ENCODE data around the gene CFAP45.

CFAP45 gene, protein sequence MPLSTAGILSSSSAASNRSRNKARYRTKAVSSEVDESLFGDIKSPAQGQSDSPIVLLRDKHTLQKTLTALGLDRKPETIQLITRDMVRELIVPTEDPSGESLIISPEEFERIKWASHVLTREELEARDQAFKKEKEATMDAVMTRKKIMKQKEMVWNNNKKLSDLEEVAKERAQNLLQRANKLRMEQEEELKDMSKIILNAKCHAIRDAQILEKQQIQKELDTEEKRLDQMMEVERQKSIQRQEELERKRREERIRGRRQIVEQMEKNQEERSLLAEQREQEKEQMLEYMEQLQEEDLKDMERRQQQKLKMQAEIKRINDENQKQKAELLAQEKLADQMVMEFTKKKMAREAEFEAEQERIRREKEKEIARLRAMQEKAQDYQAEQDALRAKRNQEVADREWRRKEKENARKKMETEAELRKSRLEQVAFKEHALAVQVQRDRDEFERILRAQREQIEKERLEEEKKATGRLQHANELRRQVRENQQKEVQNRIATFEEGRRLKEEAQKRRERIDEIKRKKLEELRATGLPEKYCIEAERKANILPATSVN

DNA sequence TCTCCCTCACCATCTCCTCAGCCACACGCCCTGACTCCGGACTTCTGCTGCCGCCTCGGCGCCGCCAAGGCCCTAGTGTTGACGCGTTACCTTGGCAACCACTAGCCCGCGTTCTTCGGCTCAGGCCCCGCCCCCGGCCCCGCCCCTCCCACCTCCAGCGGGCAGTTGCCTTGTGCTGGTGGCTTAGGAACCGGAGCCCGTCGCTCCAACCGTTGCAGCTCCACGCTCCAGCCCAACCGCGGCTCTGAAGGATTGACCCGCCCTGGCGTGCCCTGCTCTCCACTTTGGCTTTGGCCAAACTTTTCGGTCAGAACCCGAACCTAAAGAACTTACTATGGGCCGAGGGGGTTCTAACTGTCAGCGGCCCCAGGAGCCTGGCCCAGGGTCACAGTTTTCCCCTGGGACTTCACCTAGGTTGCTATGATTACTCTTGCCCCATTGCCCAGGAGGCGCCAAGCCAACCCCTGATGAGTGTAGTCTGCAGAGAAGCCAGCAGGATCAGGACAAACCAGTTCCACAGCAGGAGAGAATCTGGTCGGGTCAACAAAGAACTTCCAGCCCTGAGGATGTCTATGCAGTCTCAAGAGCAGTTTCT is at the start of gene CFAP45:
Gene CFAP45, minus strand, starts transcription at position 80 of the 595 bp plus-strand sequence. Its CDS starts 67 bp downstream, at position 13.
- peak; percentile 51 for DNase-seq

DNA sequence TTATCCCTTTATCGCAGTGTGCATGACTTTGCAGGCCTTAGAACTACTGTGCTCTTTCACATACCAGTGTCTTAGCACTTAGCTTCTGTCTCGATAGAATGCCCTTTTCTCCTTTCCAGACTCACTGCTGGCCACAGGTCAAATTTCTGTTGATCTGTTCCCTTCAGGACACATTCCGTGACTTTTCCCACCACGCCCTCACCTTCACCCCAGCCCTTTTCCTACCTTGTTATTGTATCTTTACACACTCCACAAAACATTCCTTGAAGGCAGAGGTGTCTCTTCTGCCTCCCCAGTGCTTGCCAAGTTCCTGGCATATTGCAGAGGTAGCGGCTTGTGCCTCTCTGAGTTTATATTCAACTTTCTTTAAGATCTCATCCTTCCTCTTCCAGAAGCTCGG is 49.2 kb upstream of the CFAP45 start:
- no peak for DNase-seq

DNA sequence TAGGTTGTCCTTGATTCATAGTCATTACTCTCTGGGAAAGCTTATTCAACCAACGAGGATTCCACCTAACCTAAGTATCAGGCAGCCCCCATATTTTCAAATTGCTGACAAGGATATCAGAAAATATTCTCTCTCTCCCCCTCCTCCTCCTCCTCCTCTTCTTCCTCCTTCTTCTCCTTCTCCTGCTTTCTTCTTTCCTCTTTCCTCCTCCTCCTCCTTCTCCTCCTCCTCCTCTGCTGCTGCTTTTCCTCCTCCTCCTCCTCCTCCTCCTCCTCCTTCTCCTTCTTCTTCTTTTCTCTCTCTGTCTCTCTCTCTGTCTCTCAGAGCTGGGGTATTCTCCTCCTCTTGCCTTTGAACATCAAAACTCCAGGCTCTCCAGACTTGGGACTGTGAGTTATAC is 48.0 kb upstream of the CFAP45 start:
- DNase-seq, result no peak

DNA sequence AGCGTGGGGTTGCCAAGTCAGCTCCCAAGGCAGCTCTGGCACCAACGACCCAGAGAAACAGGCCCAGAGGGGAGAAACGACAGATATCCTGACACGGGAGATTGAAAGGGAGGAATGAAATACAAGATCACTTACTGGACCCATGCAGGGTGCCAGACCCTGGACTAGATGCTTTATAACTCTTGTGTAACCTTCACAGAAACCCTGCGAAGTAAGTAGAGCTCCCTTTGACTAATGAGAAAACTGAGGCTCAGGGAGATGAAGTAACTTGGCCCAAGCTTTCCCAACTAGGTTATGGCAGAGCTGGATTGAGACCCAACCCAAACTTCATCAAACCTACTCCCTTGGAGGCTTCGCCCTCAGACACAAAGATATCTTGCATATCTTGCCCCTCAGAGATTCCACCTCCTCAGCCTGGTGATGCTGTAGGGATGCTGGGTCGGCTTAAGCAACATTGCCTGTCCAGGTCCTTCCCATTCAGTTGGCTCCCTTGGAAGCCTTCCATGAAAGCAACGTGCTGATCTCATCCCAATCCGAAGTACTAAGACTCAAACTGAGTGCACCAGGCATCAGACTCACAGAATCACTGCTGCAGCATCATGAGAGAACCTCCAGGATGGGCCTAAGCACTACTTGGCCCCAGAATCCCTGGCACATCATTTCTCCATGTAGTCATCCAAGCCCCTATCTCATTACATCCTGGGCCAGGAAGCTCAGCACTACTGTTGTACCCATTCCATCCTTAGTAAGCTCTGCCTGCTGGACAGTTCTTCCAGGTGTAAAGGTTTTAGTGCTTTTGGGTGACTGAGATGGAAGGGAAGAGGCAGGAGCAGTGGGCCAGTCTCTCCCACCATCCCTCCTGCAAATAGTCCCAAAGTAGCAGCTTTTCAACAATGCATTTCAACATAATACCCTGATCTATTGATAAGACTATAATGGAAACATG is 46.5 kb upstream of the CFAP45 start:
- DNase-seq, result no peak

DNA sequence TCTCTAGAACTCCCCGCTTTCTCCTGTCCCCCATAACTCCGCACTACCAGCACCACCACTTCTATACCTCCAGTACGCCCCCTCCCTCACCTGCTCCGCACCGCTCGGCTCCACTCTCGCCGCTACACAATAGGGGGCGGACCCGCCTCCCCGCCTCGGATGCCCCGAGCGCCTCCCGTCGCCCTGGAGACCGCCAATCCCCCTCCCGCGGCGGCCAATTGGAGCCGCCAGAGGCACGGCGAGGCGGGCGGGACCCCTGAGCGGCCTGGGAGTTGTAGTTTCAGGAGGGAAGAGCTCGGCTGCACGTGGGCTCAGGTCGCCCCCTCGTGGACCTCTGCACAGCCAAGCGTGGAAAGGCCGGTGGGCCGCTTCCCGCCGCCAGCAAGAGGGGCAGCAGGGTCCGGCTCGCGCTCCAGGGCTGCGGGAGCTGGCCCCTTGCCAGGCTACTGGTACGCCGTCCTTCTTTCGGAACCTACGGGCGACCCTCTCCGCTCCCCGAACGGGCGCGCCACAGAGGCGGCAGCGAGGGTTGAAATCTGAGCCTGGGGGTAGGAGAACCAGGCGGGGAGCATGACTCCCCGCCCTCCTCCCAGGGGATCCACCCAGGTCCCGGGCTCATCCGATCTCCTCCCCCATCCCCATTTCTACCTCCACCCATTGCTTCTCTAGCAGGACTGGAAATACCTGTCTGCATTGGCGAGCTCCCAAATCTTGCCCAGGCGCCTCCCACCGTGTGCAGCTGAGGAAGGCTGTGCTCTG is 45.7 kb upstream of the CFAP45 start, which contains the start of gene IGSF9:
Gene IGSF9, minus strand, starts transcription at position 131 of the 759 bp plus-strand sequence. CDS start 2,159 bp downstream, outside the sequence.
- DNase-seq, result peak; percentile 80

DNA sequence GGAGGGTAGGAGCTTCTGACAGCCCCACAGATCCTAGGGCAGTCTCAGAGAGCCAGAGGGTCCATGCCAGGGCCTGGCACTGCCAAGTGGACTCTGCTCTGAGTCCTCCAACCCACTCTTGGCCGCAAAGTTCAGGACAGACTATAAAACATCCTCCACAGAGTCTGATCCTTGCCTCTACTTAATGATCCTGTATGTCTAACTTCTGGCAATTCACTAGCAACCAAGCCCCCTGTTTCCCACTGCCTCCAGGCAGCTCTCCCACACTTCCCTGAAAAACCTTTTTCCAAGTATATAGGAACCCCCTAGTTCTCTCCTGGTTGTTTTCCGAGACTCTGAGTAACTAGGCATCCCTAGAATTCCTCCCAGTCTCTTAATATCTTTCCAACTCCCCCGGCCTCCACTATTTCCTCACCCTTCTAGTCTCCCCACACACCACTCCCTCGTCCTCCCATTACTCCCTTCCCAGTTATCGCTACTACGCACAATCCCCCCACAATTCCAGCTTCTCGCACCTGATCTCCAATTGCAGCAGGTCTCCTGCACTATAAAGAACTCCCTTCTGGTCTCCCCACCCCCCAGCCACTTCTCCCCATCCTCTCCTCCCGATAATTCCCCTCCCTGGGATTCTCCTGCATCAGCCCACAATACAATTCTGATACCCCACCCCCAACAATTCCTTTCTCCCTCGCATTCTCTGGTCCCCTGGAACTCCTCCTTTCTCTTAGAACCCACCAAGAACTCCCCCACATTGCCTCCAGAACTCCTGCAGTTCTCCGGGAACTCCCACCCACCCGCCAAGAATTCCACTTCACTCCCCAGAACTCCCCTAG is 44.9 kb upstream of the CFAP45 start:
- no peak for DNase-seq

DNA sequence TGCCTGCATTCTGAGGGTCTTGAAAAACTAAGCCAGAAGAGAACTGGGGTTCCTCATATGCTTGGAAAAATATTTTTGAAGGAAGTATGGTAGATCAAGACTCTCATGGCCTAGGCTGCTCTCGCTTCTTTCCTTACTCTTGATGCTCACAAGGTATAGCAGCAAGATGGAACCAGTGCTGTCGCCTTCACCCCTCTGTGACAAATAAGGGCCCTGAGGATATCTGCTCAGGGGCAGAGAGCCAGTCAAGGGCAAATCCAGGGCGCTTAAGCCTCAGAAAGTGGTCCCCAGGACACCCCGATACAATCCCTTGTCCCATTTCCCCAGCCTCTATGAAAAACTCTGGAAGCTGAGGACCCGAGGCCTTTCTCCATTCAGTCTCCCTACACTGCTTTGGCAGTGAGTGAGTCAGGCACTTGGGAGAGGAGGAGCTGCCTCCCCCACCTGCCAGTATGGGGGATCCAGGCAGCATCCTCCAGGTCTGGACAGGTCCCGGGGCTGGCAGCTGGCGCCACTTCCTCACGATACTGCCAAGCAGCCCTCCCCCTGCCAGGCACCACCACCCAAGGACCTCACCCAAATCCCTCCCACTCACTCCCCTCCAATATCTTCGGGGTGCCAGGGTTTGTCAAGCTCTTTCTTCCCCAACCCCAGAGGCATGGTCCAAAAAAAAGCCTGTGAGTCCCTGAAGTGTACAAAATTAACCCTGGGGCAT is 44.1 kb upstream of the CFAP45 start:
- DNase-seq, result no peak

DNA sequence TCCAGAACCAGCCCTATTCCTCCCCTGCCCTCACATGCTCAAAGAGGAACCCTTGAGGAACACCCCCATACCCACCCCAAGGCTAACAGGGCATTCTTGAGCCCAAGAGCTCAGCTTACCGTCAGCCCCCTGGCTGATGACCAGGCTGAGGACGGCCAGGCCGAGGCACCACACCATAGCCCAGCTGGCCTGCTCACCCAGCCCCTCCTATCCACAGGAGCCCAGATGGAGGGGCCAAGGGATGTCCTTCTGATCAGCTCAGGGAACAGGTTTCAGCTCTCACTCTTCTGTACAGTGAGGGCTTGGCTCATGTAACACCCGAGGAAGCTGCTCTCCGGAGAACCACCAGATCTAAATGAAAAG is 43.3 kb upstream of the CFAP45 start:
- DNase-seq, result no peak

DNA sequence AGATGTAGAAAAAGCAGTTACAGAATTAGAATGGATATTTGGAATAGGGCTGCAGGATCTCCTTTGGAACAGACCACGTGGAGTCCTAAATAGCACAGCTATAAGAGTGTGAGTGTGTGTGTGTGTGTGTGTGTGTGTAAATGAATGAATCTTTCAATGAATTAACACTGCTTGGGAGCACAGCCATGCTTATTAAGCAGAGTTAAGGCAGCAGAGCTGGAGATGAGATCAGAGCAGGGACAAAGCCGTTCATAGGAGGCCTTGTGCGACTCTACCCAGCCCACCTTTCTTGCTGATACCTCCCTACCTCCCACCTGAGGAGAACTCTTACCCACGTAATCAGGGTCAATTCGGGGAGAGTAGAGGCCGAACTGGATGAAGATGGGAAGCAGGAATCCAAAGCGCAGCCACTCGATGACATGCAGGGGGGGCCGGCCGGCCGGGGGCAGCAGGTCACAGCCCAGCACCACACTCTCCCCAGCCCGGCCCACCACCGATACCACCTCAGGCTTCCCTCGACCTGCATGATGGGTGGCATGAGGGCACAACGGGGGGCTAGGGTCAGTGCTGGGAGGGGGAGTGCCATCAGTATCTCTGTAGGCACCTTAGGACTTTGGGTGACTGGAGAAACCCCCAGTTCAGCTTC is 42.8 kb upstream of the CFAP45 start:
- no peak for DNase-seq

DNA sequence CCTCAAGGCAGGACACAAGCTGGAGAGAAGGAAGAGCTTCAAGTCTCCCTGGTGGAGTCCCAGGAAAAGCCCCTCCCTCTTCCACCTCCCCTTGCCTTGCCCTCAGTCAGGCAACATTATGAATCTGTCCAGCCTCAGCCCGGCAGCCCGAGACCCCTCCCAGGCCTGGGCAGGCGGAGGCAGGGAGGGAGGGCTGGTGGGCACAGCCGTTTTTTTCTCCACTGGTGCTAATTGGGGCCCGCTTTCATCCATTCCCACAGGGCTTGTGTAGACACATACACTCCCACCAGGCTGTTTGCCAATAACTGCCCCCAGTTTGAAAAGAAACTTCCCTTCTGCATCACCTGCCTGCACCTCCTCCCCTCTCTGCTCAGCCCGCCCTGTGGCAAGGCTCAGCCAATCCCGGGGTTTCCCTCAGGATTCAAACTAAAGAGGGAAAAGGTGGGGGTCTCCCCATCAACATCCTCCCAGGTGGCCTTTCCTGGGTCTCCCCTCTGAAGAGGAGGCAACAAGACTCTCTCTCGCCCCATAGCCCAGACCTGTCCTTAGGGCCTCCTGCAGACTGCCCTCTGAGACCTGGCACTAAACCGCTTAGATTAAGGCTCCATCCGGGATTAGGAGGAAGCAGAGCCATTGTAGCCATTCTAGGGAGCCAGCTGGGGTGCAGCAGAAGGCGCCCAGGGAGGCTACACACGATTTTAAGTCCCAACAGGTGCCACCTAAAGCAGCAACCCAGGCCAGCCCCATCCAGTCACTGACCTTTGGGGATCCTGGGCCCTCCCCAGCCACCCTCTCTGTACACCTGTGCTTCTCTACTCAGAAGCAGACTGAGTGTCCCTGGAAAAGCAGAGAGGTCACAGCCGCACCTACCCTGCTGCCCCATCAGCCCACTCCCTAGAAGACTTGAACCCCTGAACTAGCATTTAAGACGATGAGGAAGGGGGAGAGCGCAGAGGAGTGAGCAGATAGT is 41.9 kb upstream of the CFAP45 start:
- no peak for DNase-seq

DNA sequence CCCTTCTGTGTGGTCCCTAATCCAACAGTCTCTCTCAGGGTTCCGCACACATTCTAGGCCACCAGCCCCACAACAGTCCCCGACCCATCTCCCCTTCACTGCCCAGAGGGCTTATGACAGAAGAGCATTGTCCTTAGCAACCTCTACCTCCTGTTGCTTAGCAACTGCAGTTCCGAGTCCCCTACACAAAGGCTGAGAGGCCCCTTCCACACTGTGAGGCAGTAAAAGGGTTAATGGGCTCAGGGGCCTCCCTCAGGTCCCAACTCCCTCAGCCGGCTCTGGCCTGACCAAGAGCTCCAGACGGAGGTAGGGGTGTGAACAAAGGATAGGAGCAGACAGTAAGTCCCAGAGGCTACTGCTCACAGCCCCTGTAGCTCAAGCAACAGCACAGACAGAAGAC is 41.2 kb upstream of the CFAP45 start:
- DNase-seq, result no peak

DNA sequence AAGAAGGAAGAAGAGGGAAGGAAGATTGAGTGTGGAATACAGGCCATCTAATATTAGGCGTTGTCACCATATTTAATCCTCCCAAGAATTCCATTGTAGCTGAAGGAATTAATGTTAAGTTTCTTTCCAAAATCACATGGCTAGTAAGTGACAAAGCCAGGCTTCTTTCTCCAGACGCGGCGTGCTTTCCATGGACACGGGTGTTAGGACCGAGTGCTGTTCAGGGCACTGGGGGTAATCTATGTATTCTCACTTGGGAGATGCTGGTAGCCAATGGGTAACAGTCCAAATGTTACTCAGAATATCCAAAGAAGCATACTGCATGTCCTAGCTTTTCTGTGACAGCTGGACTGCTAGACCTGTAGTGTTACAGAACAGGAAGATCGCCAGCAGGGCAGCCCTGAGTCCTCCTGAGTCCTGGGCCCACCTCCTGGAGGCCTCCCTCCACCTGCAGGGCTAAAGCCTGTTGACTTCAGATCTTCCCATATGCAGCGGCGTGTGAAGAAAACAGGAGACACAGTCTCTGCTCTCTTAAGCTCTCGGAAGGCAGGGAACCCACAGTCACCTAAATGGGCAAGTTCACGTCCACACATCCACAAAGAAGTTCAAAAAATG is 40.1 kb upstream of the CFAP45 start:
- no peak for DNase-seq

DNA sequence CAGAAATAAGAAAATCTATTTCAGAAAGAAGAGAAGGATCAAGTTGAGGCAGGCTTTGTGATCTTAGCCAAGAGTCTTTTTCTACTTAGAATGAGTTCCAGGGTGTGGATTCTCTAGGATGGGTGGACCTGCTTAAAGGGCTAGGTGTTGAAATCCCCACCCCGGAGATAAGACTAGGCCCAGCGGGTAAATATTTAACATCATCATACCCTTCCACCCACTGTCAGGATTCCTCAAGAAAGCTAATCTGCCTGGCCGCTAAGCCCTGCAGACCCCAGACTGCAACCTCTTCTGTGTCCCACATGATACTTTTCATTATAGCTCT is 39.7 kb upstream of the CFAP45 start:
- no peak for DNase-seq

DNA sequence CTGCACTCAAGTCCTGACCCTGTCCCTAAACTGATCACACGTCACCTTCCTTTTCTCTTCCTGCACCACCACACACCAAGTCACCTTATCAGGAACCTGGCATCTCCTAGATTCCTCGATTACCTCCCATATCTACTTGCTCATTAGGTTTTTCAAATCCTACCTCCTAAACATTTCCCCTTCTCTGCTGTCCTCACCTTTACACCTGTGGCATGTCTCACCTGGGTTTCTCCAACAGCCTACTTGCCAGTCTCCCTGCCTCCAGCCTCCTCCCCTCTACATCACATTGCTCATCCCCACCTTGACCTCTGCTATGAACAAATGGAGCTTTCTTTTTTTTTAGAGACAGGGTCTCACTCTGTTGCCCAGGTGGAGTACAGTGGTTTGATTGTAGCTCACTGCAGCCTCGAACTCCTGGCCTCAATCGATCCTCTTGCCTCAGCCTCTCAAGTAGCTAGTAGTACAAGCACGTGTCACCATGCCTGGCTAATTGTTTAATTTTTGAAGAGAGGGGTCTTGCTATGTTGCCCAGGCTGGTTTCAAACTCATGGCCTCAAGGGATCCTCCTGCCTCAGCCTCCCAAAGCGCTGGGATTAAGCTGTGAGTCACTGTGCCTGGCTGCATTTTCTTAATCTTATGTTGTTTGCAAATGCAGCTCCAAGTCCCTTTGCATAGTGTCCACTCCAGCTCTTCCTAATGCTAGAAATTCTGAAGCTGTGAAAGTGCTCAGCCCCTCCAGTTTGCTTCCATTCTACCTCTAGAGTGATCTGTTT is 39.1 kb upstream of the CFAP45 start:
- DNase-seq, result no peak

DNA sequence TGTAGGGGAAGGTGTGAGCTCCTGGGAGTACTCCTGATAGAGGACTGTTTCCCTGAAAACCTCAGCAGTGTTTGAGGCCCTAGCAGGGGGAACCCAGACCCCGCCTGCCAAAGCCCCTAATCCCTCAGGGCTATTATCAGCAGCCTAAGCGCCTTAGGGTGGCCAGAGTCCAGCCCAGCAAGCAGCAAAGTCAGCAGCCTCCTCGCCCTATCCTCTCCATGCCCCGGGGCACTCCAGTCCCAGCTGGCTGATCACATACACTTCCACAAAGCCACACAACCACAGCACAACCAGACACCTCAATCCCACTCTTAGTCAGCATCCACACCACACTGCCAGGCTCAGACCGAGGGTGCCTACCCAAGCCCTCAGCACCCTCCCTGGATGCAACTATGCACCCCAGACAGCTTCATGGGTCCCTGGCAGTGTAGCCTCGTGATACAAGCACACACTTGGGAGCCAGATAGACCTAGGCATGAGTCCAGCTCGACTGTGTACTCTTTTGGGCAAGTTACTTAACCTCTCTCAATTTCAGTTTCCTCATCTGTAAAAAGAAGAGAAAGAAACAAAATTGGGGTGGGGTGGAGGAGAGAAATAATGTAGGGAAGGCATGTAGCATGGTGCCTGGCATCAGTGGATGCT is 38.4 kb upstream of the CFAP45 start:
- DNase-seq, result no peak

DNA sequence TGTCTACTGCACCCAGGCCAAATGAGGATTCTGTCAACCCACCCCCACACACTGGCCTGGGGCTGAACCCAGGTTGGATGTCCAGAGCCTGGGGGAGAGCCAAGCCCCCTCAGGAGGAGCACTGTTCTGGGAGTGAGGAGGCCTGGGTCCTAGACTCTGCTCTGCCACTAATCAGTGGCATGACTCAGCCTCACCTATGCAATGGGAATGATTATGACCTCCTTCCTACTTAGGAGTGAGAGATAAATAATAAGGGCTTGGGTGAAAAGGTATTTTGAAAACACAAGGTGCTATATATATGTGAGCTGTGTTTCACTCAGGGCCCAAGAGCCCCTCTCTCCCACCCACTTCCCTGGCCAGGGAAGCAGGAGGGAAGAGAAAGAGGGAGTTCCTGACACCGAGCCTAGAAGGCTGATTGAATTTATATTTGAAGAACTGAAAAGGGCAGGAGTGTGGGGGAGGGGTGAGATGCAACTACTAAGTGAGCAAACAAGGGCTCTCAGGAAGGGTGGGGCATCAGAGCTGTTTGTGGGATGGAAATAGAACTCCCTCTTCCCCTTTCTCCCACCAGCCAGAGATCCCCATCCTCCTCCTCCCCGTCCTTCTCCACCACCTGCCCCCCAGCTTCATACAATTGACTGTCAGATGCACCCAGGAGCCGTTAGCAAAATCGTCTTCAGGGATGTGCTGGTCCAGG is 37.2 kb upstream of the CFAP45 start:
- DNase-seq, result no peak
